Measurements from ENCODE around the gene RGS16.

The RGS16 gene

GRCh38 chr1:182569939-182570610 is 34.1 kb downstream of the RGS16 start:
- DNase-seq = no peak

DNA sequence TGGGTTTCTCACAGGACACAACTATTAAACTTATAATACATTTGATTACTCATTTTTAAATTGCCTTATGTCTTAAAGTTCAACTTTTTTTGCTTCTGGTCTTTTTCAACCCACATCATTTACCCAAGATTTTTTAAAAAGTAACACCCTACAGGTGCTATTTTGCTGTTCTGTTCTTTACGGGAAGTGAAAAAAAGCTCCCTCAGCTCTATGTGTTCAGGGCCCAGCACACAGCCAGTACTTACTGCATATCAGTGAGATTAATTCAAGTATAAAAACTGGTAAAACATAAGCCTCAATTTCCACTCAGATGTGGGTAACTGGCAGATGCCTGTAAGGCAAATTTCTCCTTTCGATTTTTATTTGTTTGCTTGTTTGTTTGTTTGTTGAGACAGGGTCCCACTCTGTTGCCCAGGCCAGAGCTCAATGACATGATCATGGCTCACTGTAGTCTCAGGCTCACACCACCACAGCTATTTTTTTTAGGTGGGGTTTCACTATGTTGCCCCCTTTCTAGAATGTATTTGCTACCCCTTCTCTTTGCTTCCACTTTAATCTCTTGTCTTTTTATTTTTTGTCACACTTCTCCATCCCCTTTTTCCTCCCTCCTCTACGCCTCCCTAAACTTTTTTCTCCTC is 35.4 kb downstream of the RGS16 start:
- DNase-seq = no peak

GRCh38 chr1:182567629-182568028 is 36.6 kb downstream of the RGS16 start:
- DNase-seq = no peak

GRCh38 chr1:182565537-182565936 is 38.7 kb downstream of the RGS16 start:
- DNase-seq = no peak

- DNase-seq = no peak
Observed at GRCh38 chr1:182564406-182565004, 39.7 kb downstream of the RGS16 start.

GRCh38 chr1:182563095-182563494 is 41.1 kb downstream of the RGS16 start:
- no peak for DNase-seq

DNA sequence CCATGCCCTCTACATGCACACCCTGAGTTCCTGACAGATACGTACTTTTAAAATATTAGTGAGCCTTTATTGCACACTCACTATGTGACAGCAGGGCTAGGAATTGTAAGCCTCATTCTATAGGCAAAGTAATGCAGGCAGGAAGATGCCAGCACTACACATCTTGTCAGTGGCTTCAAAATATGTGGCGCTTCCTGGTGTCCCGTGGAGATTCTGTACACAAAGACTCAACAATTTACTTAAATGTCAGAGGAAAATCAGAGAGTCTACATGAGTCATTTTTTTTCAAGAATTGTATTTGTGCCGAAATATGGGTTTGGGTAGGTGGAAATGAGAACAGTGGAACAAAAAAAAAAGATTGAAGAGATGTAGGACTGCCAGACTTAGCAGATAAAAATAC is 42.7 kb downstream of the RGS16 start:
- no peak for DNase-seq

DNA sequence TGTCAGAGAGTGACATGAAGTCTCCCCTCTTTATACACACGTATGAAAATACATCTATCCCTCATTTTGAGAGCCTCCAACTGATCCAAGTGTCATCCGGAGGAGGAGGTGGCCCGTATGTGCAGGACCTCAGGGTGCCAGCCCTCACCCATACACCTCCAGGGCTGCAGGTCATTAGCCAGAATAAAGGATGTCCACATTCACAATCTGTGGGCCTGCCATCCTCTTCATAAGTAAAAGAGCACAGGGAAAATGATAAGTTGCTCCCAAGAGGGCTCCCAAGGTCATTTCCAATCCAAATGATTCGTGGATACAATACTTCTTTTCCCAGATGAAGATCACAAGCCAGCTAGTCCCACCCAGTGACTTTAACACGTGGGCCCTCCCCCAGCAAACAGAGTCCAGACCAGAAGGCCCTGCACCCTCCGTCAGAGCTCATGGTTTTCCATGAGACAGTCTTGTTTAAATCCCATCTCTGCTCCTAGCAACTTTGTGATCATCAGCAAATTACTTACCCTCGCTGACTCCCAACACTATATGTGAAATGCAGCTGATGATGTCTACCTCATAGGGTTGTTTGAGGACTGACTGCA is 43.7 kb downstream of the RGS16 start:
- DNase-seq = no peak

DNA sequence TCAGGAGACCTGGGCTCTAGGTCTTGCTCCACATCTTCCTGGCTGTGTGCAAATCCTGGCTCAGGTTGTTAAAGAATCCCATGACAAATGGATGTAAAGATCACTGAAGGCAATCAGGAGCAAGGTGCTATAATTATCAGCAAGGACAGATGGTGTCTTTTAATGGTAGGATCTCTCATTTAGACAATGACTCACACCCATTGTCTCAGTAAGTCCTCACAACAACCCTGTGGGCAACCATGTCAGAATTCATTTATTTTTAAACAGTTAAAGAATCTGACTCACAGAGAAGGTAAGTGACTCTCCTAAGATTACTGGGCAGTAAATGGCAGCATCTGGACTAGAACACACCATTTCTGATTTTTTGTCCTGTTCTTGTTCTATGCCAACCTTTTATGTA is 47.9 kb downstream of the RGS16 start:
- DNase-seq = no peak

GRCh38 chr1:182555493-182555892 is 48.7 kb downstream of the RGS16 start:
- no peak for DNase-seq

- no peak for DNase-seq
Observed at GRCh38 chr1:182552527-182552926, 51.7 kb downstream of the RGS16 start.

- DNase-seq = no peak
Observed at GRCh38 chr1:182549811-182550210, 54.4 kb downstream of the RGS16 start.

- no peak for DNase-seq
Observed at GRCh38 chr1:182549346-182549745, 54.8 kb downstream of the RGS16 start.
